Neural cell (in vitro differentiated cells): Measurements from ENCODE around the gene RGS9. TPM values are rescaled to one million over a fixed set of nuclear protein-coding genes. Genes with fewer than 3 reads are reported as not detected.

Experiments used
- H2AFZ ChIP-seq: fragments of 200-600, 300-800 bp; sonication (generic), shearing (Covaris generic); 2 replicates; pipeline ENCODE4 v1.6.0; 2014; ENCODE audit warnings: low read depth, mild to moderate bottlenecking, antibody characterized with exemption, low read length, moderate library complexity
- H3F3A ChIP-seq: fragments of 200-600 bp; shearing (Covaris generic); 2 replicates; pipeline ENCODE4 v1.6.1; 2016; ENCODE audit warnings: mild to moderate bottlenecking, moderate library complexity, mixed read lengths, antibody characterized with exemption, low read length; ENCODE audit not compliant: insufficient read depth, poor library complexity, severe bottlenecking
- H3K27ac ChIP-seq: fragments of 200-600, 300-800 bp; sonication (generic), shearing (Covaris generic); 2 replicates; pipeline ENCODE4 v1.5.1; 2014; ENCODE audit warnings: mild to moderate bottlenecking, low read length, moderate library complexity
- H3K27me3 ChIP-seq: fragments of 300-800, 200-600 bp; sonication (generic), shearing (Covaris generic); 2 replicates; pipeline ENCODE4 v1.6.0; 2014; ENCODE audit warnings: mild to moderate bottlenecking, low read depth, low read length, moderate library complexity; ENCODE audit not compliant: insufficient read depth
- H3K36me3 ChIP-seq: fragments of 300-800, 200-600 bp; sonication (generic), shearing (Covaris generic); 2 replicates; pipeline ENCODE4 v1.5.1; 2014; ENCODE audit warnings: mild to moderate bottlenecking, antibody characterized with exemption, low read length, moderate library complexity; ENCODE audit not compliant: insufficient read depth
- H3K4me2 ChIP-seq: fragments of 300-800, 200-600 bp; sonication (generic), shearing (Covaris generic); 2 replicates; pipeline ENCODE4 v1.6.0; 2014; ENCODE audit warnings: mild to moderate bottlenecking, low read length
- H3K4me3 ChIP-seq: fragments of 300-800, 200-600 bp; sonication (generic), shearing (Covaris generic); 2 replicates; pipeline ENCODE4 v1.5.1; 2014; ENCODE audit warnings: mild to moderate bottlenecking, low read length, moderate library complexity
- H3K79me2 ChIP-seq: fragments of 200-600 bp; shearing (Covaris generic); replicated peaks from 2 replicates; pipeline ENCODE4 v1.6.0; 2014; ENCODE audit warnings: mild to moderate bottlenecking, low read length, moderate library complexity; ENCODE audit not compliant: insufficient read depth
- H3K9ac ChIP-seq: fragments of 300-800, 200-600 bp; sonication (generic), shearing (Covaris generic); 2 replicates; pipeline ENCODE4 v1.6.1; 2016; ENCODE audit warnings: mild to moderate bottlenecking, low read length, mixed read lengths
- H3K9me2 ChIP-seq: fragments of 200-600 bp; shearing (Covaris generic); 2 replicates; pipeline ENCODE4 v1.6.1; 2016; ENCODE audit warnings: mild to moderate bottlenecking, low read length, mixed read lengths; ENCODE audit not compliant: insufficient read depth
- H3K9me3 ChIP-seq: fragments of 200-600, 300-800 bp; sonication (generic), shearing (Covaris generic); 2 replicates; pipeline ENCODE4 v1.6.1; 2016; ENCODE audit warnings: mild to moderate bottlenecking, mixed run types, low read length, moderate library complexity, mixed read lengths
- H4K20me1 ChIP-seq: fragments of 200-600 bp; shearing (Covaris generic); 2 replicates; pipeline ENCODE4 v1.6.1; 2016; ENCODE audit warnings: mild to moderate bottlenecking, mixed run types; ENCODE audit not compliant: insufficient read depth
- CTCF ChIP-seq: fragments of 450-650 bp; IDR thresholded peaks from 2 replicates; pipeline ENCODE4 v1.5.1; 2014; ENCODE audit warnings: antibody characterized with exemption, mild to moderate bottlenecking, moderate library complexity; ENCODE audit not compliant: poor library complexity, severe bottlenecking
- EP300 ChIP-seq: fragments of 450-650 bp; conservative IDR thresholded peaks from 2 replicates; pipeline ENCODE4 v1.6.1; 2014; ENCODE audit warnings: antibody characterized with exemption, mild to moderate bottlenecking, moderate library complexity; ENCODE audit not compliant: poor library complexity, severe bottlenecking
- EZH2 ChIP-seq: fragments of 200-600, 300-800 bp; shearing (Covaris generic), sonication (generic); IDR thresholded peaks from 2 replicates; pipeline ENCODE4 v1.6.1; 2014; ENCODE audit warnings: antibody characterized with exemption, low read length, borderline replicate concordance, mild to moderate bottlenecking; ENCODE audit not compliant: insufficient read depth, poor library complexity, severe bottlenecking
- MXI1 ChIP-seq: fragments of 450-650 bp; conservative IDR thresholded peaks from 2 replicates; pipeline ENCODE4 v1.6.1; 2014; ENCODE audit warnings: antibody characterized with exemption, mild to moderate bottlenecking; ENCODE audit not compliant: poor library complexity, severe bottlenecking
- POLR2AphosphoS5 ChIP-seq: IDR thresholded peaks from 2 replicates; pipeline ENCODE4 v1.6.1; 2012
- RAD21 ChIP-seq: fragments of 450-650 bp; conservative IDR thresholded peaks from 2 replicates; pipeline ENCODE4 v1.6.1; 2014; ENCODE audit warnings: antibody characterized with exemption, mild to moderate bottlenecking, moderate library complexity
- REST ChIP-seq: IDR thresholded peaks from 2 replicates; pipeline ENCODE4 v1.6.1; 2012; ENCODE audit warnings: borderline replicate concordance
- SMC3 ChIP-seq: fragments of 450-650 bp; conservative IDR thresholded peaks from 2 replicates; pipeline ENCODE4 v1.6.1; 2014; ENCODE audit warnings: antibody characterized with exemption, mild to moderate bottlenecking, moderate library complexity; ENCODE audit not compliant: poor library complexity
- TAF1 ChIP-seq: IDR thresholded peaks from 2 replicates; pipeline ENCODE4 v1.6.1; 2012; ENCODE audit warnings: low read depth
- polyA plus RNA-seq: library from polyadenylated mRNA; depleted of rRNA; stranded (reverse); fragments of >200 nt; gene quantifications from 2 replicates; pipeline ENCODE4 v1.2.3, GENCODE V29; 2014

The RGS9 gene
- polyA plus RNA-seq, 1 donor from 2014 or later: 6.8 TPM

GRCh38 chr17:65191811-65192740, 54.9 kb downstream of the RGS9 start:
- no peaks in the 10 kb centered on the region for H3K9me3 ChIP-seq
- H3F3A ChIP-seq: no peaks in the 10 kb centered on the region
- no peaks in the 10 kb centered on the region for H4K20me1 ChIP-seq
- TF ChIP-seq RAD21 (no peak), EP300 (no peak), POLR2AphosphoS5 (no peak), MXI1 (no peak), TAF1 (no peak)
- no peak overlapping the region for H3K27ac ChIP-seq
- H3K4me3 ChIP-seq: no peak overlapping the region
- no peak overlapping the region for H2AFZ ChIP-seq
- no peaks in the 10 kb centered on the region for H3K79me2 ChIP-seq
- H3K27me3 ChIP-seq: no peaks in the 10 kb centered on the region
- H3K9me2 ChIP-seq: no peaks in the 10 kb centered on the region
- H3K36me3 ChIP-seq: no peaks in the 10 kb centered on the region
- no peak overlapping the region for H3K9ac ChIP-seq
- no peak overlapping the region for H3K4me2 ChIP-seq

GRCh38 chr17:65193305-65193704, 56.1 kb downstream of the RGS9 start:
- H3K9me3 ChIP-seq: no peaks in the 10 kb centered on the region
- H3K9me2 ChIP-seq: no peaks in the 10 kb centered on the region
- TF ChIP-seq RAD21 (no peak), MXI1 (no peak), SMC3 (no peak), REST (no peak), TAF1 (no peak), EP300 (no peak), CTCF (no peak), POLR2AphosphoS5 (no peak), EZH2 (no peak)
- H3K79me2 ChIP-seq: no peaks in the 10 kb centered on the region
- H3K9ac ChIP-seq: no peak overlapping the region
- no peak overlapping the region for H3K4me2 ChIP-seq
- no peaks in the 10 kb centered on the region for H3F3A ChIP-seq
- H2AFZ ChIP-seq: no peak overlapping the region
- no peak overlapping the region for H3K27ac ChIP-seq
- no peaks in the 10 kb centered on the region for H3K36me3 ChIP-seq
- no peaks in the 10 kb centered on the region for H4K20me1 ChIP-seq
- H3K4me3 ChIP-seq: no peak overlapping the region
- no peaks in the 10 kb centered on the region for H3K27me3 ChIP-seq
